SK-N-MC (cell line): ENCODE measurements around the gene DYNLRB1.
"Not testable (repeated sequence)": the region's sequence is repeated elsewhere in the genome, so short reads cannot be mapped to it uniquely, and the experiment has no call there.

Source experiments
- DNase-seq: peaks from one replicate; pipeline ENCODE4 v3.0.0-alpha.2; 2011; ENCODE audit warnings: low read depth, low spot score
- H3K27ac ChIP-seq: fragments of 200-600 bp; sonication (generic); 2 replicates; pipeline ENCODE4 v1.5.1; 2016; ENCODE audit warnings: mixed run types
- H3K36me3 ChIP-seq: fragments of 200-600 bp; sonication (generic); 2 replicates; pipeline ENCODE4 v1.6.1; 2017; ENCODE audit warnings: antibody characterized with exemption, low read length, mixed read lengths; ENCODE audit not compliant: insufficient read depth
- H3K4me3 ChIP-seq: fragments of 200-600 bp; sonication (generic); 2 replicates; pipeline ENCODE4 v1.5.1; 2016
- H3K9ac ChIP-seq: fragments of 200-600 bp; sonication (generic); 2 replicates; pipeline ENCODE4 v1.8.0; 2017; ENCODE audit warnings: mixed run types, mixed read lengths; ENCODE audit not compliant: insufficient read length
- H3K9me3 ChIP-seq: fragments of 200-600 bp; sonication (generic); 2 replicates; pipeline ENCODE4 v1.6.1; 2017; ENCODE audit warnings: low read depth, mild to moderate bottlenecking, antibody characterized with exemption, low read length, moderate library complexity, mixed read lengths
- EZH2 ChIP-seq: fragments of 200-600 bp; sonication (generic); IDR thresholded peaks from one replicate; pipeline ENCODE4 v1.6.1; 2017; ENCODE audit warnings: antibody characterized with exemption
- FOXP2 ChIP-seq: optimal IDR thresholded peaks from 2 replicates; pipeline ENCODE3; 2011; ENCODE audit warnings: mild to moderate bottlenecking, moderate library complexity; ENCODE audit not compliant: insufficient read depth; ENCODE audit errors: extremely low read length, control extremely low read depth
- POLR2AphosphoS5 ChIP-seq: IDR thresholded peaks from 2 replicates; pipeline ENCODE4 v1.6.1; 2012; ENCODE audit warnings: mild to moderate bottlenecking, low read depth, low read length, borderline replicate concordance

Gene DYNLRB1

DNA sequence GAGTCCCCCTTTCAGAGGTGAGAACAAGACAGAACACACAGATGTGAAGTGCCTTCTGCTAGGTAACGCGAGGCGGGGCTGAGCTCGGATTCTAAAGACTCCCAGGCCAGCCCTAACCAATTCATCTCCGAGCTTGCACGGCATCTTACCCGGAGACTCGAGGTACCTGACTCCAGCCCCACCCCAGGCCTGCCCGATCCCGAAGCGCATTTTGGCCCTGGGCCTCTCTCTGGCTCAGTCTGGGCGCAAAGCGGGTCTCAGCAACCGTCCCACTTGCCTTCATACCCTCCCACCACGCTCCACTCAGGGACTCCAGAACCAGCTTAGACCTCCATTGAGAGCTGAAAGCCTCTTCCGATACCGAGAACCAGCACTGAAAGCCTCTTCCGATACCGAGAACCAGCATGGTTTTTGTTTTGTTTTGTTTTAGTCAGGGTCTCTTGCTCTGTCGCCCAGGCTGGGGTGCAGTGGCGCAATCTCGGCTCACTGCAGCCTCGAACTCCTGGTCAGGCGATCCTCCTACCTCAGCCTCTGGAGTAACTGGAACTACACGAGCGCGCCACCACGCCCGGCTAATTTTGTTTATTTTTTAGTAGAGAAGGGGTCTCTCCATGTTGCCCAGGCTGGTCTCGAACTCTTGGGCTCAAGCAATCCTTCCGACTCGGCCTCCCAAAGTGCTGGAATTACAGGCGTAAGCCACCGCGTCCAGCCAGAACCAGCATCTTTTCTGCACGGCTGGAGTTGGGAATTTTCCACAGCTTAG, 557 bp upstream of the DYNLRB1 start:
- Histone ChIP-seq H3K4me3 (peak overlapping the region; percentile 96), H3K9me3 (no peaks in the 10 kb centered on the region), H3K27ac (peak overlapping the region; percentile 52), H3K36me3 (peaks cover 4% of the 10 kb centered on the region; the same call in 1 of the 2 replicates), H3K9ac (peak overlapping the region; percentile 92)
- no peak for TF ChIP-seq POLR2AphosphoS5
- no peak for TF ChIP-seq FOXP2
- no peak for TF ChIP-seq EZH2
- DNase-seq = no peak

- TF ChIP-seq FOXP2 (no peak), POLR2AphosphoS5 (no peak), EZH2 (no peak)
Observed at GRCh38 chr20:34517114-34517505, 888 bp downstream of the DYNLRB1 start.

DNA sequence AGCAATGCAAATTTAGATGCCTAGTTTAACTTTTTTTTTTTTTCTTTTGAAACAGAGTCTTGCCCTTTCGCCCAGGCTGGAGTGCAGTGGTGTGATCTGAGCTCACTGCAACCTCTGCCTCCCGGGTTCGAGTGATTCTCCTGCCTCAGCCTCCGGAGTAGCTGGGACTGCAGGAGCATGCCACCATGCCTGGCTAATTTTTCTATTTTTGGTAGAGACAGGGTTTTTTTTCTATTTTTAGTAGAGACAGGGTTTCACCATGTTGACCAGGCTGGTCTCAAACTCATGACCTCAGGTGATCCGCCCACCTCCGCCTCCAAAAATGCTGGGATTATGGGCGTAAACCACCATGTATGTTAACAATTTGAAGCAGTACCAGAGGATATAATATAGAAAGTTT, 2.6 kb downstream of the DYNLRB1 start:
- DNase-seq, H3K36me3 ChIP-seq, H3K9me3 ChIP-seq, H3K4me3 ChIP-seq, H3K9ac ChIP-seq, H3K27ac ChIP-seq: not testable (repeated sequence)

More at GRCh38 chr20:34517114-34517505, 888 bp downstream of the DYNLRB1 start:
- no peak for DNase-seq
- no peaks in the 10 kb centered on the region for H3K36me3 ChIP-seq
- H3K9ac ChIP-seq = peak overlapping the region; percentile 92
- no peak overlapping the region for H3K27ac ChIP-seq
- H3K9me3 ChIP-seq = no peaks in the 10 kb centered on the region
- peak overlapping the region; percentile 96 for H3K4me3 ChIP-seq

DNA sequence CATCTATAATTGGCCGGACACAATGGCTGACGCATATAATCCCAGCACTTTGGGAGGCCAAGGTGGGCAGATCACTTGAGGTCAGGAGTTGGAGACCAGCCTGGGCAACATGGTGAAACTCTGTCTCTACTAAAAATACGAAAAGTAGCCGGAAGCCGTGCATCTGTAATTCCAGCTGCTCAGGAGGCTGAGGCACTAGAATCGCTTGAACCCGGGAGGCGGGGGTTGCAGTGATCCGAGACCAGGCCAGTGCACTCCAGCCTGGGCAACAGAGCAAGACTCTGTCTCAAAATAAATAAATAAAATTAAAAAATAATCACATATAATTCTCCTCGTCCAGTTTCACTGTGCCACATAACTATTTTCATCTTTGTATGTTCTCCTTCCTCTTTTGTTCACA, 3.6 kb downstream of the DYNLRB1 start:
- not testable (repeated sequence) for H3K4me3 ChIP-seq, H3K27ac ChIP-seq, H3K36me3 ChIP-seq, H3K9me3 ChIP-seq, H3K9ac ChIP-seq, DNase-seq

GRCh38 chr20:34522969-34523871, 7.0 kb downstream of the DYNLRB1 start:
- Histone ChIP-seq H3K4me3 (no peak overlapping the region), H3K9me3 (no peaks in the 10 kb centered on the region), H3K36me3 (peaks cover 18% of the 10 kb centered on the region; the same call in 1 of the 2 replicates), H3K9ac (no peak overlapping the region), H3K27ac (no peak overlapping the region)
- no peak for DNase-seq
- no peak for TF ChIP-seq EZH2
- TF ChIP-seq FOXP2 = no peak
- TF ChIP-seq POLR2AphosphoS5 = no peak

DNA sequence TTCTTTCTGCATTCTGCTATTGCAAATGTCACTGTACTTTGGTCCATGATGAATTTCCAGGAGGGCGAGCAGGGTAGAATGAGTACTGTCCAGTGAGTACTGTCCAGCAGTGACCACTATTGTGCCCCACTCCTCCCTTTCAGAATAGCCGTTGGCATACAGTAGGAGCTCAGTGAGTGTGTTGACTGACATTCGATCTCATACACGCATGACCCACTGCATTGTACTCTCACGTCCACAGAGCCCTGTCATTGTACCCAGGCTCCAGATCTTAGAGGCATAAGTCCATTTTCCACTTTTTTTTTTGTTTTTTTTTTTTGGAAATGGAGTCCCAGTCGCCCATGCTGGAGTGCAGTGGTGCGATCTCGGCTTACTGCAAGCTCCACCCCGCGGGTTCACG, 8.2 kb downstream of the DYNLRB1 start:
- Histone ChIP-seq H3K27ac (no peak overlapping the region), H3K4me3 (no peak overlapping the region)
- TF ChIP-seq POLR2AphosphoS5 (no peak), EZH2 (no peak), FOXP2 (no peak)

GRCh38 chr20:34525342-34525708, 9.1 kb downstream of the DYNLRB1 start:
- H3K4me3 ChIP-seq = no peak overlapping the region
- H3K27ac ChIP-seq = no peak overlapping the region
- H3K36me3 ChIP-seq = peaks cover 38% of the 10 kb centered on the region; the same call in 1 of the 2 replicates
- no peak for TF ChIP-seq EZH2
- TF ChIP-seq FOXP2 = no peak
- TF ChIP-seq POLR2AphosphoS5 = no peak
- no peak overlapping the region for H3K9ac ChIP-seq
- H3K9me3 ChIP-seq = no peaks in the 10 kb centered on the region
- no peak for DNase-seq

More for the DNA sequence above, 8.2 kb downstream of the DYNLRB1 start:
- no peak for DNase-seq
- Histone ChIP-seq H3K9me3 (no peaks in the 10 kb centered on the region), H3K9ac (no peak overlapping the region), H3K36me3 (peaks cover 30% of the 10 kb centered on the region; the same call in 1 of the 2 replicates)

GRCh38 chr20:34525709-34526416, 9.6 kb downstream of the DYNLRB1 start:
- TF ChIP-seq EZH2 (no peak), POLR2AphosphoS5 (no peak), FOXP2 (no peak)
- Histone ChIP-seq H3K36me3 (peaks cover 42% of the 10 kb centered on the region; the same call in 1 of the 2 replicates), H3K9me3 (no peaks in the 10 kb centered on the region), H3K4me3 (no peak overlapping the region), H3K27ac (no peak overlapping the region), H3K9ac (no peak overlapping the region)
- DNase-seq = no peak
